Stimulated activated CD8-positive, alpha-beta memory T cell treated with anti-CD3 and anti-CD28 coated beads, Interleukin-4, amount 100 ng/mL, for 24 hours (primary cell): ENCODE measurements around the gene DMRTB1.

ENCODE experiments used
- DNase-seq: peaks from one replicate; pipeline ENCODE4 v3.0.0-alpha.2; 2020; ENCODE audit warnings: low read depth

The DMRTB1 gene

GRCh38 chr1:53463961-53464899, 5.0 kb downstream of the DMRTB1 start:
- DNase-seq: no peak

GRCh38 chr1:53465023-53465957, 6.1 kb downstream of the DMRTB1 start:
- DNase-seq: no peak

GRCh38 chr1:53467391-53467790, 8.2 kb downstream of the DMRTB1 start:
- no peak for DNase-seq

GRCh38 chr1:53468374-53468773, 9.2 kb downstream of the DMRTB1 start:
- no peak for DNase-seq

GRCh38 chr1:53469373-53469772, 10.2 kb downstream of the DMRTB1 start:
- DNase-seq: no peak

- DNase-seq: no peak
Observed at GRCh38 chr1:53470155-53470554, 11.0 kb downstream of the DMRTB1 start.

- DNase-seq: no peak
Observed at GRCh38 chr1:53470584-53470983, 11.4 kb downstream of the DMRTB1 start.

- DNase-seq: no peak
Observed at GRCh38 chr1:53471000-53471399, 11.8 kb downstream of the DMRTB1 start.

- DNase-seq: no peak
Observed at GRCh38 chr1:53473463-53473862, 14.3 kb downstream of the DMRTB1 start.

GRCh38 chr1:53475664-53476063, 16.5 kb downstream of the DMRTB1 start:
- DNase-seq: no peak

GRCh38 chr1:53476579-53476978, 17.4 kb downstream of the DMRTB1 start:
- DNase-seq: no peak

- no peak for DNase-seq
Observed at GRCh38 chr1:53477651-53478501, 18.7 kb downstream of the DMRTB1 start.

GRCh38 chr1:53478502-53478818, 19.3 kb downstream of the DMRTB1 start:
- DNase-seq: no peak

- no peak for DNase-seq
Observed at GRCh38 chr1:53480678-53481077, 21.5 kb downstream of the DMRTB1 start.

- DNase-seq: no peak
Observed at GRCh38 chr1:53481456-53481855, 22.3 kb downstream of the DMRTB1 start.

- no peak for DNase-seq
Observed at GRCh38 chr1:53482441-53483153, 23.4 kb downstream of the DMRTB1 start.

- DNase-seq: no peak
Observed at GRCh38 chr1:53483170-53483569, 24.0 kb downstream of the DMRTB1 start.

- DNase-seq: no peak
Observed at GRCh38 chr1:53483656-53484055, 24.5 kb downstream of the DMRTB1 start.

GRCh38 chr1:53484705-53485477, 25.7 kb downstream of the DMRTB1 start:
- no peak for DNase-seq
